Left ventricle myocardium inferior (tissue), 1 donor: ENCODE measurements around the gene SLC25A21. TPM values are rescaled to one million over a fixed set of nuclear protein-coding genes. Genes with fewer than 3 reads are reported as not detected.
"Not testable (repeated sequence)": the region's sequence is repeated elsewhere in the genome, so short reads cannot be mapped to it uniquely, and the experiment has no call there.

Experiments used
- DNase-seq: peaks from one replicate; pipeline ENCODE4 v3.0.0-alpha.2; 2020
- H3K27ac ChIP-seq: fragments of 200-600 bp; replicated peaks from 2 replicates; pipeline ENCODE4 v1.8.0; 2021
- H3K27me3 ChIP-seq: fragments of 200-600 bp; 2 replicates; pipeline ENCODE4 v1.8.0; 2021; ENCODE audit warnings: low read depth
- H3K36me3 ChIP-seq: fragments of 200-600 bp; 2 replicates; pipeline ENCODE4 v1.8.0; 2021
- H3K4me1 ChIP-seq: fragments of 200-600 bp; 2 replicates; pipeline ENCODE4 v1.8.0; 2021
- H3K4me3 ChIP-seq: fragments of 200-600 bp; 2 replicates; pipeline ENCODE4 v1.8.0; 2021; ENCODE audit warnings: mild to moderate bottlenecking, moderate library complexity
- H3K9me3 ChIP-seq: fragments of 200-600 bp; replicated peaks from 2 replicates; pipeline ENCODE4 v1.8.0; 2021
- CTCF ChIP-seq: fragments of 200-600 bp; IDR thresholded peaks from 2 replicates; pipeline ENCODE4 v1.8.0; 2021; ENCODE audit warnings: antibody characterized with exemption, mild to moderate bottlenecking, borderline replicate concordance
- intact Hi-C: fragments of 100-400 bp; cut with micrococcal nuclease; formaldehyde crosslinking; loops from one replicate; pipeline ENCODE4 v1.11.0; 2022
- total RNA-seq: library from RNA; stranded (reverse); fragmentation: NEBNext Ultra II Directional; extraction: Animal tissue kit (Norgen Biotek cat#: 25700); gene quantifications from one replicate; pipeline ENCODE4 v1.2.1, GENCODE V29; 2021
- donor health status: DM: no; HTN: yes; CAD: no; lungs with severe emphysema.

The SLC25A21 gene
- total RNA-seq, 1 donor from 2014 or later, result 0.77 TPM

- H3K9me3 ChIP-seq, result peaks cover 24% of the 10 kb centered on the region
- H3K4me1 ChIP-seq, result no peaks in the 10 kb centered on the region
- H3K27ac ChIP-seq, result no peak overlapping the region
- H3K36me3 ChIP-seq, result no peaks in the 10 kb centered on the region
- H3K4me3 ChIP-seq, result no peak overlapping the region
- H3K27me3 ChIP-seq, result peaks cover 4% of the 10 kb centered on the region
- intact Hi-C loops, result no loop called here
- DNase-seq, result no peak
- TF ChIP-seq CTCF, result no peak
Measured at GRCh38 chr14:37153005-37153404, 19.4 kb downstream of the SLC25A21 start.

GRCh38 chr14:37150414-37150813 is 22.0 kb downstream of the SLC25A21 start:
- Histone ChIP-seq H3K27ac (no peak overlapping the region), H3K4me3 (no peak overlapping the region), H3K27me3 (no peaks in the 10 kb centered on the region), H3K36me3 (no peaks in the 10 kb centered on the region), H3K9me3 (peaks cover 14% of the 10 kb centered on the region), H3K4me1 (no peaks in the 10 kb centered on the region)
- intact Hi-C loops, result no loop called here
- TF ChIP-seq CTCF, result peak; percentile 80
- DNase-seq, result no peak

GRCh38 chr14:37147310-37147880 is 25.0 kb downstream of the SLC25A21 start:
- Histone ChIP-seq H3K4me3 (no peak overlapping the region), H3K27me3 (no peaks in the 10 kb centered on the region), H3K9me3 (no peaks in the 10 kb centered on the region), H3K36me3 (no peaks in the 10 kb centered on the region), H3K27ac (no peak overlapping the region), H3K4me1 (no peaks in the 10 kb centered on the region)
- intact Hi-C loops, result loop anchor here (10.0 kb wide), 1 partner anchor 593 kb away; no protein-coding TSS in a partner anchor
- DNase-seq, result no peak
- TF ChIP-seq CTCF, result no peak

GRCh38 chr14:37146438-37146837 is 26.0 kb downstream of the SLC25A21 start:
- not testable (repeated sequence) for H3K4me3 ChIP-seq, DNase-seq, H3K36me3 ChIP-seq, H3K9me3 ChIP-seq, H3K27ac ChIP-seq, H3K27me3 ChIP-seq, H3K4me1 ChIP-seq
- intact Hi-C loops, result loop anchor here (10.0 kb wide), 1 partner anchor 592 kb away; no protein-coding TSS in a partner anchor

- H3K27me3 ChIP-seq, result no peaks in the 10 kb centered on the region
- H3K36me3 ChIP-seq, result no peaks in the 10 kb centered on the region
- intact Hi-C loops, result loop anchor here (10.0 kb wide), 1 partner anchor 591 kb away; no protein-coding TSS in a partner anchor
- no peak for TF ChIP-seq CTCF
- H3K9me3 ChIP-seq, result no peaks in the 10 kb centered on the region
- no peak overlapping the region for H3K4me3 ChIP-seq
- no peak overlapping the region for H3K27ac ChIP-seq
- no peaks in the 10 kb centered on the region for H3K4me1 ChIP-seq
- no peak for DNase-seq
Measured at GRCh38 chr14:37145395-37145794, 27.0 kb downstream of the SLC25A21 start.

GRCh38 chr14:37144729-37145363 is 27.6 kb downstream of the SLC25A21 start:
- no peak for TF ChIP-seq CTCF
- Histone ChIP-seq H3K27me3 (peaks cover 4% of the 10 kb centered on the region), H3K9me3 (no peaks in the 10 kb centered on the region), H3K4me3 (no peak overlapping the region), H3K27ac (no peak overlapping the region), H3K36me3 (no peaks in the 10 kb centered on the region), H3K4me1 (no peaks in the 10 kb centered on the region)
- intact Hi-C loops, result loop anchor here (10.0 kb wide), 1 partner anchor 590 kb away; no protein-coding TSS in a partner anchor
- no peak for DNase-seq
